Measurements from ENCODE around the gene TTC28.

DNA sequence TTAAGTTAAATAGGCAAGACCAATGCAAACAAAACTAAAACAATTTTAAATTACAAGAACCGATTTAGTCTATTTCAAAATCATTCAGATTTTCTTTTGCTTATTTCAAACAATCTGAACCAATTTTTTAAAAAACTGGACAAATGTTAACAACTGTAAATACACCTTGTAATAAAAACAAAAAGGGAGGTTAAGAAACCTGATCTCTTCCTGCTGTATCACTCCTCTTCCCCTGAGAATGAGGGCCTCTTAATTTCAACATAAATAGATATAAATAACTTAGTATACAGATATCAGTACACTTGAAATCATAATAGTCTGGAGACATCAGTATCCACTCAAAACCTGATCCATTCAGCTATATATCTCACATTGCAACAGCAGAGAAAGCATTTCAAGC is 346.6 kb downstream of the TTC28 start:
- no peak for TF ChIP-seq TAF1 (IDR thresholded peaks at IDR 0.05; ENCODE audit: low read depth)
- TF ChIP-seq RAD21 (conservative IDR thresholded peaks at IDR 0.05): no peak
- no peak for TF ChIP-seq CTCF (IDR thresholded peaks at IDR 0.05; ENCODE audit: poor library complexity, severe bottlenecking)
- TF ChIP-seq POLR2AphosphoS5 (IDR thresholded peaks at IDR 0.05): no peak
- TF ChIP-seq, protein P1, sequence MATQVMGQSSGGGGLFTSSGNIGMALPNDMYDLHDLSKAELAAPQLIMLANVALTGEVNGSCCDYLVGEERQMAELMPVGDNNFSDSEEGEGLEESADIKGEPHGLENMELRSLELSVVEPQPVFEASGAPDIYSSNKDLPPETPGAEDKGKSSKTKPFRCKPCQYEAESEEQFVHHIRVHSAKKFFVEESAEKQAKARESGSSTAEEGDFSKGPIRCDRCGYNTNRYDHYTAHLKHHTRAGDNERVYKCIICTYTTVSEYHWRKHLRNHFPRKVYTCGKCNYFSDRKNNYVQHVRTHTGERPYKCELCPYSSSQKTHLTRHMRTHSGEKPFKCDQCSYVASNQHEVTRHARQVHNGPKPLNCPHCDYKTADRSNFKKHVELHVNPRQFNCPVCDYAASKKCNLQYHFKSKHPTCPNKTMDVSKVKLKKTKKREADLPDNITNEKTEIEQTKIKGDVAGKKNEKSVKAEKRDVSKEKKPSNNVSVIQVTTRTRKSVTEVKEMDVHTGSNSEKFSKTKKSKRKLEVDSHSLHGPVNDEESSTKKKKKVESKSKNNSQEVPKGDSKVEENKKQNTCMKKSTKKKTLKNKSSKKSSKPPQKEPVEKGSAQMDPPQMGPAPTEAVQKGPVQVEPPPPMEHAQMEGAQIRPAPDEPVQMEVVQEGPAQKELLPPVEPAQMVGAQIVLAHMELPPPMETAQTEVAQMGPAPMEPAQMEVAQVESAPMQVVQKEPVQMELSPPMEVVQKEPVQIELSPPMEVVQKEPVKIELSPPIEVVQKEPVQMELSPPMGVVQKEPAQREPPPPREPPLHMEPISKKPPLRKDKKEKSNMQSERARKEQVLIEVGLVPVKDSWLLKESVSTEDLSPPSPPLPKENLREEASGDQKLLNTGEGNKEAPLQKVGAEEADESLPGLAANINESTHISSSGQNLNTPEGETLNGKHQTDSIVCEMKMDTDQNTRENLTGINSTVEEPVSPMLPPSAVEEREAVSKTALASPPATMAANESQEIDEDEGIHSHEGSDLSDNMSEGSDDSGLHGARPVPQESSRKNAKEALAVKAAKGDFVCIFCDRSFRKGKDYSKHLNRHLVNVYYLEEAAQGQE (IDR thresholded peaks at IDR 0.05; ENCODE audit: borderline replicate concordance): no peak
- TF ChIP-seq EZH2 (IDR thresholded peaks at IDR 0.05; ENCODE audit: borderline replicate concordance, insufficient read depth, low read length, poor library complexity, severe bottlenecking): no peak

Measured in neural cell (in vitro differentiated cells).